PC-9 (cell line): ENCODE measurements around the gene MYL4. TPM values are rescaled to one million over a fixed set of nuclear protein-coding genes. Genes with fewer than 3 reads are reported as not detected.
"Not testable (repeated sequence)": the region's sequence is repeated elsewhere in the genome, so short reads cannot be mapped to it uniquely, and the experiment has no call there.

Experiments used
- BruUV-seq: library from RNA; stranded (reverse); fragments of 400-500 nt; replicated peaks from 2 replicates; lab custom pipeline; 2021; lab: Mats Ljungman, UMichigan
- CTCF ChIA-PET: fragments of 300-600 bp; sonication (Branson Sonifier 250); formaldehyde crosslinking; loops from one replicate; lab custom pipeline; 2022; ENCODE audit warnings: antibody characterized with exemption; lab: Charles Lee
- POLR2A ChIA-PET: fragments of 300-600 bp; sonication (Branson Sonifier 250); formaldehyde crosslinking; loops from one replicate; lab custom pipeline; 2022; ENCODE audit warnings: antibody characterized with exemption; ENCODE audit not compliant: unreplicated experiment; lab: Charles Lee
- DNase-seq, 2 experiments: peaks; one replicate each; pipeline versions ENCODE4 v3.0.0 to v3.0.0-alpha.2; 2015 to 2022; ENCODE audit warnings: mixed read lengths in 1 of 2
- H2AFZ ChIP-seq: fragments of 200-600 bp; sonication (generic); 2 replicates; pipeline ENCODE4 v1.8.1; 2017; ENCODE audit warnings: antibody characterized with exemption
- H3F3A ChIP-seq: fragments of 200-600 bp; sonication (generic); 2 replicates; pipeline ENCODE4 v1.8.1; 2017; ENCODE audit warnings: antibody characterized with exemption, mild to moderate bottlenecking, low read depth; ENCODE audit not compliant: insufficient read depth
- H3K27ac ChIP-seq: fragments of 200-600 bp; sonication (generic); 2 replicates; pipeline ENCODE4 v1.6.1; 2016; ENCODE audit warnings: mixed run types
- H3K27me3 ChIP-seq: fragments of 200-600 bp; sonication (generic); 2 replicates; pipeline ENCODE4 v1.6.1; 2016; ENCODE audit warnings: low read depth, mixed run types; ENCODE audit not compliant: insufficient read depth
- H3K36me3 ChIP-seq: fragments of 200-600 bp; sonication (generic); 2 replicates; pipeline ENCODE4 v1.6.1; 2016; ENCODE audit warnings: low read depth, mixed run types
- H3K4me1 ChIP-seq: fragments of 200-600 bp; sonication (generic); replicated peaks from 2 replicates; pipeline ENCODE4 v1.6.1; 2016; ENCODE audit warnings: mixed run types; ENCODE audit not compliant: insufficient read depth
- H3K4me2 ChIP-seq: fragments of 200-600 bp; sonication (generic); 2 replicates; pipeline ENCODE4 v1.6.1; 2017; ENCODE audit warnings: mixed run types
- H3K4me3 ChIP-seq: fragments of 200-600 bp; sonication (generic); 2 replicates; pipeline ENCODE4 v1.6.1; 2016; ENCODE audit warnings: mixed run types
- H3K79me2 ChIP-seq: fragments of 200-600 bp; sonication (generic); 2 replicates; pipeline ENCODE4 v1.6.1; 2017; ENCODE audit warnings: low read depth, mixed run types
- H3K9me2 ChIP-seq: fragments of 200-600 bp; sonication (generic); 2 replicates; pipeline ENCODE4 v1.8.1; 2017; ENCODE audit warnings: mild to moderate bottlenecking; ENCODE audit not compliant: insufficient read depth
- H3K9me3 ChIP-seq: fragments of 200-600 bp; sonication (generic); 2 replicates; pipeline ENCODE4 v1.8.1; 2016; ENCODE audit warnings: low read depth; ENCODE audit not compliant: insufficient read depth
- H4K20me1 ChIP-seq: fragments of 200-600 bp; sonication (generic); 2 replicates; pipeline ENCODE4 v1.8.1; 2017; ENCODE audit not compliant: insufficient read depth
- EZH2 ChIP-seq: fragments of 200-600 bp; sonication (generic); IDR thresholded peaks from 2 replicates; pipeline ENCODE4 v1.8.0; 2017; ENCODE audit warnings: antibody characterized with exemption, low read depth
- intact Hi-C: fragments of 100-400 bp; cut with micrococcal nuclease; formaldehyde crosslinking; loops from one replicate; pipeline ENCODE4 v1.10.0; 2022; ENCODE audit not compliant: unreplicated experiment
- total RNA-seq: library from RNA; stranded (reverse); gene quantifications from 2 replicates; pipeline ENCODE4 v1.2.3, GENCODE V29; 2021
- TF ChIP-seq, protein P1 (sequence below): fragments of 200-600 bp; sonication (generic); conservative IDR thresholded peaks from 2 replicates; pipeline ENCODE4 v1.6.1; 2017; ENCODE audit warnings: mixed run types, antibody characterized with exemption, mild to moderate bottlenecking, moderate library complexity

Gene MYL4
- total RNA-seq, 1 experiment from 2014 or later = not detected

DNA sequence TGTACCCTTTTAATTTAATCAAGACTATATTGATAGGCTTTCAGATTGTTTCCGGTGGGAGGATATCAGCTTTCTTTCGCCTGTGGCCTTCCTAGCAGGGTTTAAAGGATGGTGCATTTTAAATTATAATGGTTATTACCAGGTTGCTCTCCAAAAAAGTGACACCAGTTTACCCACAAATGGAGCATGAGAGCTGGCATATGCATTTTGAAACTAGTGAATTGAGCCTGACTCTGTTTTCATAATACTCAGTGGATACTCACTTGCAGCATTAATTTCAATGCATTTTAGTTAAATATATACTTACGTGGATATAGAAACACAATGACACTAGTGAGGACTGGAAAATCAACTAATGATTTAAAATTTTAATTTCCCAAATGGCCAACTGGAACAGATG lies 5.8 kb downstream of the MYL4 start:
- CTCF ChIA-PET = no interaction called here
- TF ChIP-seq EZH2 = no peak
- Histone ChIP-seq H3K4me1 (no peaks in the 10 kb centered on the region), H3K4me3 (no peak overlapping the region), H3K27me3 (no peaks in the 10 kb centered on the region), H3K27ac (no peak overlapping the region), H3K9me2 (no peaks in the 10 kb centered on the region), H4K20me1 (no peaks in the 10 kb centered on the region), H3K79me2 (no peaks in the 10 kb centered on the region), H3K9me3 (no peaks in the 10 kb centered on the region), H3K36me3 (no peaks in the 10 kb centered on the region), H2AFZ (no peak overlapping the region), H3F3A (no peaks in the 10 kb centered on the region), H3K4me2 (no peak overlapping the region)
- intact Hi-C loops = no loop called here
- BruUV-seq = no TSS peak
- POLR2A ChIA-PET = no interaction called here
- no peak for DNase-seq

DNA sequence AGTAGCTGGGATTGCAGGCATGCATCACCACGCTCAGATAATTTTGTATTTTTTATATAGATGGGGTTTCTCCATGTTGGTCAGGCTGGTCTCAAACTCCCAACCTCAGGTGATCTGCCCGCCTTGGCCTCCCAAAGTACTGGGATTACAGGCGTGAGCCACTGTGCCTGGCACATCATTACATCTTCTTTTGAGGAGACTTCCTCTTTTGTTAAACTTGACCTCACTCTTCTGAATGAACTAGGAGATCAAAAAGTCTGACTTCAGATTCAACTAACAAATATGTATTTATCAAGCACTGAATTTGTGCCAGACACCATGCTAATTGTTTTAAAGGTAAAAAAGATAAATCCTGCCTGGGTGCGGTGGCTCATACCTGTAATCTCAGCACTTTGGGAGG lies 7.7 kb downstream of the MYL4 start:
- H3K4me3 ChIP-seq, H4K20me1 ChIP-seq, H3K9me3 ChIP-seq, BruUV-seq, H3K9me2 ChIP-seq, H3K27ac ChIP-seq, H3F3A ChIP-seq, DNase-seq, POLR2A ChIA-PET, H3K79me2 ChIP-seq, CTCF ChIA-PET, H3K4me1 ChIP-seq, H3K4me2 ChIP-seq, H3K27me3 ChIP-seq, H2AFZ ChIP-seq, intact Hi-C loops, H3K36me3 ChIP-seq: not testable (repeated sequence)

DNA sequence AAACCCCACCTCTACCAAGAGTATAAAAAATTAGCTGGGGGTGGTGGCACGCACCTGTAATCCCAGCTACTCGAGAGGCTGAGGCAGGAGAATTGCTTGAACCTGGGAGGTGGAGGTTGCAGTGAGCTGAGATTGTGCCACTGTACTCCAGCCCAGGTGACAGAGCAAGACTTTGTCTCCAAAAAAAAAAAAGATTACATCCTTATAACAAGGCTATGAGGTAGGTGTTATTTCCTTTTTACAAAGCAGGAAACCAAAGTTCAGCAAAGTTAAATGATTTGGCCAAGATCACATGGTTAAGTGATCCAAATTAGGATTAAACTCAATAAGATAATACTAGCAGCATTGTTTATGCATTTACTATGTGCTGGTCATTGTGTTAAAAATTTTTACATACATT lies 8.1 kb downstream of the MYL4 start:
- H2AFZ ChIP-seq, H3K27me3 ChIP-seq, BruUV-seq, CTCF ChIA-PET, intact Hi-C loops, DNase-seq, H3F3A ChIP-seq, H3K4me1 ChIP-seq, H3K36me3 ChIP-seq, H3K4me2 ChIP-seq, H3K79me2 ChIP-seq, H4K20me1 ChIP-seq, H3K9me3 ChIP-seq, H3K9me2 ChIP-seq, POLR2A ChIA-PET, H3K4me3 ChIP-seq, H3K27ac ChIP-seq: not testable (repeated sequence)

DNA sequence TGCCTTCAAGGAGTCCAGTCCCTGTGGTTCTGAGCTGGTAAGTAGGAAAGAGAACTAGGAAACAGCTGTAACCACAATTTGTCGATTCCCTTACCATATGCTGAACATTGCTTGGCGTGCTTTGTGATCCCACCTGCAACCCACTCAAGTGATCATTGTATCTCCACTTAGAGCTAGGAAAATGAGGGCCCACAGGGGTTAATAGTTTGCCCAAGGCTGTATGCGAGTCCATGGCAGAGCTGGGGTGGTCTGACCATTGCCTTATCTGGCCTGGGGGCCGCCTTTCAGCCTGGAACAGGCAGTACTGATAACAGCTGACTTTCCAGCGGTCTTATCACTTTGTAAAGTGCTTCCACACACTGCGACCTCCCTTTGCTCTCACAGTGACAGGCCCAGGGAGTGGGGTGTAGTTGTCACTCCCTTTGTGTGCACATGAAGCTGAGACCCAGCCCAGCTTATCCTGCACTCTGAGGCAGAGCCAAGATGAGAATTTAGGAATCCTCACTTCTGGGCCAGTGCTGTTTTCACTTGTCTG lies 9.8 kb downstream of the MYL4 start:
- BruUV-seq = no TSS peak
- no peaks in the 10 kb centered on the region for H3K79me2 ChIP-seq
- no peaks in the 10 kb centered on the region for H3K36me3 ChIP-seq
- intact Hi-C loops = no loop called here
- peaks cover 12% of the 10 kb centered on the region for H3K4me1 ChIP-seq
- CTCF ChIA-PET = no interaction called here
- H3F3A ChIP-seq = no peaks in the 10 kb centered on the region
- no peak overlapping the region for H3K4me2 ChIP-seq
- H3K27me3 ChIP-seq = no peaks in the 10 kb centered on the region
- POLR2A ChIA-PET = no interaction called here
- no peak overlapping the region for H2AFZ ChIP-seq
- H3K4me3 ChIP-seq = no peak overlapping the region
- no peaks in the 10 kb centered on the region for H3K9me3 ChIP-seq
- no peak for DNase-seq
- H4K20me1 ChIP-seq = no peaks in the 10 kb centered on the region
- TF ChIP-seq, protein P1, sequence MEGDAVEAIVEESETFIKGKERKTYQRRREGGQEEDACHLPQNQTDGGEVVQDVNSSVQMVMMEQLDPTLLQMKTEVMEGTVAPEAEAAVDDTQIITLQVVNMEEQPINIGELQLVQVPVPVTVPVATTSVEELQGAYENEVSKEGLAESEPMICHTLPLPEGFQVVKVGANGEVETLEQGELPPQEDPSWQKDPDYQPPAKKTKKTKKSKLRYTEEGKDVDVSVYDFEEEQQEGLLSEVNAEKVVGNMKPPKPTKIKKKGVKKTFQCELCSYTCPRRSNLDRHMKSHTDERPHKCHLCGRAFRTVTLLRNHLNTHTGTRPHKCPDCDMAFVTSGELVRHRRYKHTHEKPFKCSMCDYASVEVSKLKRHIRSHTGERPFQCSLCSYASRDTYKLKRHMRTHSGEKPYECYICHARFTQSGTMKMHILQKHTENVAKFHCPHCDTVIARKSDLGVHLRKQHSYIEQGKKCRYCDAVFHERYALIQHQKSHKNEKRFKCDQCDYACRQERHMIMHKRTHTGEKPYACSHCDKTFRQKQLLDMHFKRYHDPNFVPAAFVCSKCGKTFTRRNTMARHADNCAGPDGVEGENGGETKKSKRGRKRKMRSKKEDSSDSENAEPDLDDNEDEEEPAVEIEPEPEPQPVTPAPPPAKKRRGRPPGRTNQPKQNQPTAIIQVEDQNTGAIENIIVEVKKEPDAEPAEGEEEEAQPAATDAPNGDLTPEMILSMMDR = no peak
- no peak for TF ChIP-seq EZH2
- no peaks in the 10 kb centered on the region for H3K9me2 ChIP-seq
- H3K27ac ChIP-seq = no peak overlapping the region
